Activated CD8-positive, alpha-beta memory T cell treated with anti-CD3 and anti-CD28 coated beads for 1 hour (primary cell): ENCODE results near the gene DZIP3.
"Not testable (repeated sequence)": the region's sequence is repeated elsewhere in the genome, so short reads cannot be mapped to it uniquely, and the experiment has no call there.

ENCODE experiments used
- DNase-seq, 2 donors: peaks; one replicate each; pipeline ENCODE4 v3.0.0-alpha.2; 2020; ENCODE audit warnings: low read depth in 1 of 2; ENCODE audit errors: extremely low read depth in 1 of 2

The DZIP3 gene

DNA sequence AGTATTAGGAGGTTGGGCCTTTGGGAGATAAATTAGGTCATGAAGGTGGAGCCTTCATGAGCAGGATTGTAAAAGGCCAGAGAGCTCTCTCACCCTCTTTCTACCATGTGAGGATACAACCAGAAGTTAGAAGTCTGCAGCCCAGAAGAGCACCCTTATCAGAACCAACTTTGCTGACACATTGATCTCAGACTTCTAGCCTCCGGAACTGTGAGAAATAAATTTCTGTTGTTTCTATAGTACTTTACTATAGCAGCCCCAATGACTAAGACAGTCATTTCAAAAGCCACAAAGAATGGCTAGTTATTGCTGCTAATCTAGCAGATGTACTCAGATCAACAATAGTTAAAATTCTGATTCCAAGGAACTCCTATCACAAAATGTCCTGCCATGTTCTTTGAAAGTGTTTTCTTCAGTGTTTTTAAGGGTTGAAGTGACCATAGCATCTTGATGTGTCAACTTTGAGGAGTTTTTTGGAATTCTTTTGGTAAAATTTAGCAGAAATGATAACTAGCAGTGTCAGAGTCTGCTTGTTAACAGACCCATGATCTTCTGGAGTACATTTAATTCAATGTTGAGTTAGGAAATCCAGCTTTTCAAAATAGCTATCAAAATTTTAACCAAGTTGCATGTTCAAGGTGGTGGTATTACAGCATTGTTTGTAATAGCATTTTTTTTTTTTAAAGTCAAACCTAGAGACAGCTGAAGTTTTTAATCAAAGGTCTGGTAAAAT is 10.3 kb downstream of the DZIP3 start:
- DNase-seq = no peak

- no peak for DNase-seq
Measured at GRCh38 chr3:108602249-108602934, 12.9 kb downstream of the DZIP3 start.

- no peak for DNase-seq
Measured at GRCh38 chr3:108602935-108603294, 13.4 kb downstream of the DZIP3 start.

- DNase-seq = no peak
Measured at GRCh38 chr3:108603691-108604090, 14.2 kb downstream of the DZIP3 start.

DNA sequence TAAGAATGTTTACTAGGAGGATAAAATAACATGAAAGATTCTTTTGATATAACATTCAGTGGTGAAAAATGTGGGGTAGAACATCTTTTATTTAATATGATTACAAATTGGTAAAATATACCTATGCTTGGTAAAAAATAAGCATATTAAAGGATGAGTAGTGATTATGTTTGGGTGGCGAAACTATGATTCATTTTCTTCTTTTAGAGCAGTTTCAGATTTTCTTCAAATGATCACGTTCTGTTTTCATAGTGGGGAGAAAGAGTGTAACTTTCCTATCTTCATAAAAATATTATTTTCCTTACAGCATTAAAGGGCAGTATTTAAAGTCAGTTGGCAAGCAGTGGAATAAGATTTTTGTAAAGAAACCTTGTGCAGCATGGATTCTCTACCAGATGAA is 15.5 kb downstream of the DZIP3 start:
- DNase-seq = no peak

DNA sequence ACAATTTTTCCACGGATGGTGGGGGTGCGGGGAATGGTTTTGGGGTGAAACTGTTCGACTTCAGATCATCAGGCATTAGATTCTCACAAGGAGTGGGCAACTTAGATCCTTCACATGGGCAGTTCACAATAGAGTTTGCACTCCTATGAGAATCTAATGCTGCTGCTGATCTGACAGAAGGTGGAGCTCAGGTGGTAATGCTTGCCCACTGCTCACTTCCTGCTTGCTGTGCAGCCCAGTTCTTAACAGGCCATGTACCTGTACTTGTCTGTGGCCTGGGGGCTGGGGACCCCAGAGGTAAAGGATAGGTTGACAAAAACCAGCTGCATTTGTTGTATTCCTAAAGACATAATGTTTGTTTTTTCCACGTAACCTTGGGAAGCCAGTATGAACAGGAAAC is 16.0 kb downstream of the DZIP3 start:
- no peak for DNase-seq

DNA sequence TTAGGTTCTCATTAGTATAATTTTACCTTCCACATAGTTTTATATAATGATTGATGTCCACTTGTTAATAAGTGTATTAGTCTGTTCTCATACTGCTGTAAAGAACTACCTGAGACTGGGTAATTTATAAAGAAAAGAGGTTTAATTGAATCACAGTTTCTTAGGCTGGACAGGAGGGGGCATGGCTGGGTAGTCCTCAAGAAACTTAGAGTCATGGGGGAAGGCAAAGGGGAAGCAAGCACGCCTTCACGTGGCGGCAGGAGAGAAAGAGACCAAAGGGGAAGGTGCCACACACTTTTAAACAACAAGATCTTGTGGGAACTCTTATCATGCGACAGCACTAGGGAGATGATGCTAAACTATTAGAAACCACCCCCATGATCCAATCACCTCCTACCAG is 19.2 kb downstream of the DZIP3 start:
- DNase-seq = no peak

DNA sequence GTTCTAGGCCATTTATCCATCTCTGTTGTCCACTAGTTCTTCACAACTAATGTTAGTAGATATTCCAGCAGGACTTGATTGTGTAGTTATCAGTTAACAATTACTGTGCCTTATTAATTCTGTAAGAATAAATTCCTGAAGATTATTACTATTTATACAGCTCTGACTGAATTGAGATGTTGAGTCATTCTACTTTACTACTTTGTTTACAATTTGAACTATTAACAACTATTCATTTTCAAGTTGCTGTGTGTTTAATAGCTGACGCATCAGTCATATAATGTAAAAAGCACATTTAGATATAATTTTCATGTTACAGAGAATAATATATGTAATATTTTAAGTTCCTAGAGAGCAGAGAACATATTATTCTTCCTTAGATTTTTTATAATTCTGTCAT is 21.1 kb downstream of the DZIP3 start:
- DNase-seq = no peak

DNA sequence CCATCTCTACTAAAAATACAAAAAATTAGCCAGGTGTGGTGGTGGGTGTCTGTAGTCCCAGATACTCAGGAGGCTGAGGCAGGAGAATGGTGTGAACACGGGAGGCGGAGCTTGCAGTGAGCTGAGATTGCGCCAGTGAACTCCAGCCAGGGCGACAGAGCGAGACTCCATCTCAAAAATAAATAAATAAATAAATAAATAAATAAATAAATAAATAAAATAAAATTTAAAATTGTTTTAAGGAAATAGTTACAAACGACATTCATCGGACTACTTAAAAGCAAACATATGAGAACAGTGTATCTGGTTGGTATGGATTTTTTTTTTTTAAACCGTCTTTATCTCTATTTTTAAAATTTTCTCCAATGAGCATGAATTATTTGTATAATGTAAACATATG is 26.6 kb downstream of the DZIP3 start:
- DNase-seq = not testable (repeated sequence)

DNA sequence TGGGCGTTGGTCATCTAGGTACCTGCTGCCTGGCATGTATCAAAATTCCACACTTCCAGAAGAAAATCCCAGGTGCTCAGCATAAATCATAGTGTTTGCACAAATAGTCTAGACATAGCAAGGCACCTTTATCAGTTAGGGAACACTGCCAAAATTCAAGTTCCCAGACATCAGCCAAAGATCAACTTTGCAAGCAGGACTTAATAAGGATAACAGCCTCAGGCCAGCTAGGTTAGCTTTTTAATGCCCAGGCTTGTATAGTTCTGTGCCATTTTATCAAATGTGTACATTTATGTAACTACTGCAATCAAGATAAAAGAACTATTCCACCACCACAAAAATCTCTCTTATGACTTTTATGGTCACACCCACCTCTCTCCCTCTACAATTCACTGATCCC is 30.7 kb downstream of the DZIP3 start:
- DNase-seq = no peak

DNA sequence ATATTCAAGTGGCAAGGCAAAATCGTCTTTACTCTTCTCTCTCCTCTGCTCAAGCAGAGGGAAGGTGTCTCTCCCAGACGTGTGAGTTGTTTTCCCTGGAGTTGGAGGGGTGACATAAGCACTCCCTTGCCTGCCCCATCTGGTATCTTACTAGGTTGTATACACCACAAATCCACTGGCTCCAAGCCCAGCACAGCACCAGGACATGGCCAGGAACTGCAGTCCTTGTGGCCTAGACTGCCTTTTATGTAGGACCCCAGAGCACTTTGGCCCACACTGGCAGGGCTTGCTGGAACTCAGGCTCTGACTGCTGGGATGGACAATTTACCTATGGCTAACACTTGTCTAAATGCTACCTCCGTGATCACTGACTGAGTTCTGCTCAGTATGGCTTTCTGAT is 34.0 kb downstream of the DZIP3 start:
- DNase-seq = no peak

GRCh38 chr3:108629974-108630373 is 40.5 kb downstream of the DZIP3 start:
- DNase-seq = no peak

DNA sequence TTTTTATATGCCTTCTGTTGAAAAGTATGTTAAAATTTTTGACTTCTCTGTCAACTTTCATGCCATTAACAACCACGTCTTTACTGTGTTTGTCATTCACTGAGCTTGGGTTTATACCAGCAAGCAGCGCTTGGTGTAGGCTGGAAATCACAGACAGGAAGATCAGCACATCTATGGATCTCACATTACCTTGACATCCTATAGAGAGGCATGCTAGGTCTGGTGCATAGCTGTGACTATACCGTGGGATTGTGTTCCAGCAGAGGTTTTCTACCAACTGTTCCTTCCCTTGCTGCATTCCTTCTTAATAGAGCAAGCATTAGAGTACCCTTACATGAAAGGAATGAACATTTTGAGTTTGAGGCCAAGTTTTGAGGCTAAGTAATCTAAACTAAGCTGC is 53.0 kb downstream of the DZIP3 start:
- DNase-seq = no peak

- DNase-seq = no peak
Measured at GRCh38 chr3:108645364-108645763, 55.8 kb downstream of the DZIP3 start.

GRCh38 chr3:108655664-108656063 is 66.1 kb downstream of the DZIP3 start:
- DNase-seq = not testable (repeated sequence)

DNA sequence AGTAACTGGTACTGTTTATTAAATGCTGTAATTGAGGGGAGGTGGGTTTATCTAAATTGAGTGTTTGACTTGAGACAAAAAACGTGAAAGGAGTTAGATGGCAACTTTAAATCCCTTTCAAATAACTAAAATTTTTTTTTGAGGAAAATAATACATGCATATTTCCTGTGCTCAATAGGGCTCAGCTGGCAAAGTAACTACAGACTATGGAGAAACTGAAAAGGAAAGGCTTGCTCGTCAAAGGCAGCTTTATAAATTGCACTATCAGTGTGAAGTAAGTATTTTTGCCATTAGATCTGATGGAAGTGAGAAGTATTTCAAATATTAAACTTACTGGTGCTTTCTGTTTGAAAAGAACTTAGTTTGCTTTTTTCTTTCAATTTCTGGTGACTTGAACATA is 72.2 kb downstream of the DZIP3 start:
- no peak for DNase-seq

- DNase-seq = peak; percentile 1 to 13
Measured at GRCh38 chr3:108662142-108662738, 72.7 kb downstream of the DZIP3 start.

DNA sequence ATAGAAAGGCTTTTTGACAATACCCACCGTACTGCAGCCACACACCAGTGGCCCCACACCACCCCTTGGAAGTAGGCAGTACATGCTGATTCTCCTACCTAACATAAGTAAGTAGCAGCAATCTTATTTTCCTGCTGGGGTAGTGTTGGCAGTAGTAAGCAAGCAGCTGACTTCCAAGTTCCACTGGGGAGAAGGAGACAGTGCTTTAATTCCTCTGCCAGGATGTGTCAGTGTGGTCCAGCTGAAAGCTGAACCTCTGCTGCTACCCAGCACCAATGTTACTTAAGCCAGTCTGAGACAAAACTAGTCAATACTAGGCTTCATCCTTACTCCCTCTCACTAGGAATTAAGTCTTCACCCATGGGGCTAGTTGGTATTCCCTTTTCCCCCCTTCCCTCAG is 74.7 kb downstream of the DZIP3 start:
- no peak for DNase-seq

GRCh38 chr3:108667312-108667711 is 77.8 kb downstream of the DZIP3 start:
- no peak for DNase-seq

DNA sequence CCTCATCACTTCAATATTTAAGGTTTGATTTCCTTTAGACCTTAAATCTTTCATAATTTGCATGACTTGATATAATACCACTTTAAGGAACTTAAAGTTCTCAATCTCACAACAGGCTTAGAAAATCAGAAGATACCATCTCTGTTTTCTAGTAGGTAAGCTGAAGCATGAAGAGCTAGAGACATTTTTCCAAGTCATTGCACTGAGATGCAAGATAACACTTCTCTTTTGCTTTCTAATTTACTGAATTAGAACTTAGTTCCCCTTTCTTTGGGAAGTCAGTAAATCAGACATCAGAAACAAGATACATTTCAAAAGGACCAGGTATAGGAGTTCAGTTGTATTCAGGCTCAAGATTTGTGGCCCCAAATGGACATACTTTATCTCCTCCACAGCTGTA is 79.7 kb downstream of the DZIP3 start:
- DNase-seq = no peak

GRCh38 chr3:108672701-108673100 is 83.2 kb downstream of the DZIP3 start:
- DNase-seq = no peak

DNA sequence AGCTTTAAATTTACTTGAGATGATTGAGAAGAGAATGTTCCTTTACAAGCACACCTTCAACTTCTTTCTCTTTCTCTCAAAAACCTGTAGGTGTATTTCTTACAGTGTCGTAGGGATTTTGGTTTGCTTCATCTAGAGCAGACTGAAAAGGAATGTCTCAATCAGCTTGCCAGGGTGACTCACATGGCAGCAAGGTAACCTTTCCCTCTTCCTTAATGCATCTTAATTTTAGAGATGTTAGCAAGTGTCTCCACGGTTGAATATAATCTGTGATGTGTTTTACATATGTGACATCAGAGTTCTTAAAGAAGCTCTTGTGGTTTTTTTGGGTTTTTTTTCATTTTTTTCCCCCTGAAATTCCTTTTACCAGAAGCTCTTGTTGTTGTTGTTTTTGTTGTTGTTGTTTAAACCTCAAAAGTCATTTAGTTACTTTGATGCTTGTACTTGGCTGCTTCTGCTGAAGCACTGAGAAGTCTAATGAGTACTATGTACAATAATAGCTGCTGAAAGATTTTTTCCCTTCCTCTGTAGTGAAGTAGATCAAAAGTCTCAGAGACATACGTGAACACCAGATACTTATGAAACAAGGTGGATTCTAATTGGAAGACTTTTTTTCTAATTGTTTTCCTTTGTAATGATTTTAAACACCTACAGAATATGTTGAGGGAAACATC is 84.6 kb downstream of the DZIP3 start:
- DNase-seq = no peak
